NCI-H146 treated with DMSO at 0.1 percent for 48 hours (cell line): ENCODE results near the gene TCHP.
"Not testable (repeated sequence)": the region's sequence is repeated elsewhere in the genome, so short reads cannot be mapped to it uniquely, and the experiment has no call there.

Experiments
- DNase-seq: peaks from one replicate; lab custom pipeline; 2025; ENCODE audit not compliant: unreplicated experiment; lab: John Stamatoyannopoulos, UW

Gene TCHP

GRCh38 chr12:109905301-109905700, 5.2 kb downstream of the TCHP start:
- DNase-seq, result no peak

- DNase-seq, result no peak
Observed at GRCh38 chr12:109910254-109910968, 10.3 kb downstream of the TCHP start.

- no peak for DNase-seq
Observed at GRCh38 chr12:109910969-109911348, 10.9 kb downstream of the TCHP start.

GRCh38 chr12:109912855-109913321, 12.8 kb downstream of the TCHP start:
- DNase-seq, result no peak

- DNase-seq, result no peak
Observed at GRCh38 chr12:109914461-109914860, 14.4 kb downstream of the TCHP start.

- DNase-seq, result no peak
Observed at GRCh38 chr12:109915171-109916040, 15.3 kb downstream of the TCHP start.

- no peak for DNase-seq
Observed at GRCh38 chr12:109916045-109916444, 16.0 kb downstream of the TCHP start.

- no peak for DNase-seq
Observed at GRCh38 chr12:109919456-109919855, 19.4 kb downstream of the TCHP start.

GRCh38 chr12:109920261-109920780, 20.2 kb downstream of the TCHP start:
- DNase-seq, result no peak

- no peak for DNase-seq
Observed at GRCh38 chr12:109921982-109922381, 21.9 kb downstream of the TCHP start.

- no peak for DNase-seq
Observed at GRCh38 chr12:109923038-109923437, 23.0 kb downstream of the TCHP start.

GRCh38 chr12:109923481-109924245, 23.6 kb downstream of the TCHP start:
- no peak for DNase-seq

- no peak for DNase-seq
Observed at GRCh38 chr12:109925185-109925840, 25.2 kb downstream of the TCHP start.

- no peak for DNase-seq
Observed at GRCh38 chr12:109926016-109926415, 25.9 kb downstream of the TCHP start.

- no peak for DNase-seq
Observed at GRCh38 chr12:109926488-109927210, 26.6 kb downstream of the TCHP start.

- peak; percentile 4 for DNase-seq
Observed at GRCh38 chr12:109927622-109928021, 27.5 kb downstream of the TCHP start.

- no peak for DNase-seq
Observed at GRCh38 chr12:109928058-109928656, 28.1 kb downstream of the TCHP start.

- DNase-seq, result not testable (repeated sequence)
Observed at GRCh38 chr12:109929326-109929725, 29.3 kb downstream of the TCHP start.

GRCh38 chr12:109930028-109930800, 30.1 kb downstream of the TCHP start:
- DNase-seq, result no peak
